GM23338 (cell line): ENCODE measurements around the gene TMPRSS9.

Experiments
- CREB1 ChIP-seq: fragments of 250-450 bp; sonication (Bioruptor Pico); IDR thresholded peaks from 2 replicates; pipeline ENCODE4 v1.5.0; 2020; ENCODE audit warnings: low read depth, mild to moderate bottlenecking, moderate library complexity
- EZH2 ChIP-seq: fragments of 200-600 bp; sonication (generic); IDR thresholded peaks from one replicate; pipeline ENCODE4 v1.8.0; 2017; ENCODE audit warnings: antibody characterized with exemption, mild to moderate bottlenecking, low read depth; ENCODE audit not compliant: unreplicated experiment
- EZH2phosphoT487 ChIP-seq: fragments of 200-600 bp; sonication (generic); IDR thresholded peaks from one replicate; pipeline ENCODE4 v1.8.1; 2018; ENCODE audit warnings: antibody characterized with exemption; ENCODE audit not compliant: unreplicated experiment
- JUNB ChIP-seq: IDR thresholded peaks from one replicate; pipeline ENCODE4 v1.6.1; 2016; ENCODE audit warnings: antibody characterized with exemption; ENCODE audit not compliant: unreplicated experiment
- POLR2AphosphoS5 ChIP-seq: IDR thresholded peaks from 2 replicates; pipeline ENCODE4 v1.6.1; 2016; ENCODE audit warnings: antibody characterized with exemption, low read depth
- STAT1 ChIP-seq: IDR thresholded peaks from one replicate; pipeline ENCODE4 v1.6.1; 2016; ENCODE audit warnings: antibody characterized with exemption; ENCODE audit not compliant: unreplicated experiment
- TF ChIP-seq, protein P1 (sequence below), 2 experiments: fragments of 200-600 bp in 1 of 2; sonication (generic) in 1 of 2; conservative IDR thresholded peaks; 2 replicates each; pipeline versions ENCODE4 v1.5.1 to v1.6.1; 2016 to 2017; ENCODE audit warnings: antibody characterized with exemption in 2 of 2, low read depth in 2 of 2, mild to moderate bottlenecking in 2 of 2, moderate library complexity in 1 of 2
- TF ChIP-seq, protein P2 (sequence below): IDR thresholded peaks from one replicate; pipeline ENCODE4 v1.6.1; 2018; ENCODE audit warnings: antibody characterized with exemption; ENCODE audit not compliant: unreplicated experiment

DNA sequence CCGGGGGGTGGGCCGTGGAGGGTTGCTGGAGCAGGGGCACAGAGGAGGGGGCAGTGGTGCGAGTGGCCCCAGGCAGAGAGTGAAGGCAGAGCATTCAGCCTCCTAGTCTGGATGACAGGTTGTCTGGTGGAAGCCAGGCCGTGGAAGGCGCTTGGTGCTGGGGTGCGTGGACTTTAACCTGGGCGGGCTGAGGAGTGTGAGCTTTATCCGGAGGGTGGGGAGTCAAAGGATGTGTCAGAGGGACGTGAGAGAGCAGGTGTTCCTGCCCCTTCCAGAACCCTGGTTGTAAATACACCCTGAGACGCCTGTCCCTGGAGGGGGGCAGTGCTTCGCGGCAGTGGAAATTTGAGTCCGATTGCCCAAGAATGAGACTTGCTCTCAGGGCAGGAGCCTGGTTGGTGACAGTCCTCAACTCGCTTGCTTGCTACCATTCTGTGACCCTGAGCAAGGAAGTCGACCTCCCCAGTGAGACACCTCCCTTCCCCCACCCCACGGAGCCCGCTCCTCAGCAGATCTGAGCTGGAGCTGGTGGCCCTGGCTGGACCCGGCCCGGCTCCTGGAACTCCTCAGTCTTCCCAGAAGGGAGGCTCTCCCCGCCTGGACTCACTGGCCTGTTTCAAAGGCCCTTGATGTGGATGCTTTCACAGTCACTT, 29.3 kb upstream of the TMPRSS9 start:
- TF ChIP-seq STAT1 (no peak), POLR2AphosphoS5 (no peak), EZH2 (no peak), CREB1 (CRISPR knock-in tag) (no peak), EZH2phosphoT487 (no peak), JUNB (no peak)
- TF ChIP-seq, protein P1, sequence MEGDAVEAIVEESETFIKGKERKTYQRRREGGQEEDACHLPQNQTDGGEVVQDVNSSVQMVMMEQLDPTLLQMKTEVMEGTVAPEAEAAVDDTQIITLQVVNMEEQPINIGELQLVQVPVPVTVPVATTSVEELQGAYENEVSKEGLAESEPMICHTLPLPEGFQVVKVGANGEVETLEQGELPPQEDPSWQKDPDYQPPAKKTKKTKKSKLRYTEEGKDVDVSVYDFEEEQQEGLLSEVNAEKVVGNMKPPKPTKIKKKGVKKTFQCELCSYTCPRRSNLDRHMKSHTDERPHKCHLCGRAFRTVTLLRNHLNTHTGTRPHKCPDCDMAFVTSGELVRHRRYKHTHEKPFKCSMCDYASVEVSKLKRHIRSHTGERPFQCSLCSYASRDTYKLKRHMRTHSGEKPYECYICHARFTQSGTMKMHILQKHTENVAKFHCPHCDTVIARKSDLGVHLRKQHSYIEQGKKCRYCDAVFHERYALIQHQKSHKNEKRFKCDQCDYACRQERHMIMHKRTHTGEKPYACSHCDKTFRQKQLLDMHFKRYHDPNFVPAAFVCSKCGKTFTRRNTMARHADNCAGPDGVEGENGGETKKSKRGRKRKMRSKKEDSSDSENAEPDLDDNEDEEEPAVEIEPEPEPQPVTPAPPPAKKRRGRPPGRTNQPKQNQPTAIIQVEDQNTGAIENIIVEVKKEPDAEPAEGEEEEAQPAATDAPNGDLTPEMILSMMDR (conservative IDR thresholded peaks at IDR 0.05; ENCODE audit: low read depth in 2 of 2): no peak
- TF ChIP-seq, protein P2, sequence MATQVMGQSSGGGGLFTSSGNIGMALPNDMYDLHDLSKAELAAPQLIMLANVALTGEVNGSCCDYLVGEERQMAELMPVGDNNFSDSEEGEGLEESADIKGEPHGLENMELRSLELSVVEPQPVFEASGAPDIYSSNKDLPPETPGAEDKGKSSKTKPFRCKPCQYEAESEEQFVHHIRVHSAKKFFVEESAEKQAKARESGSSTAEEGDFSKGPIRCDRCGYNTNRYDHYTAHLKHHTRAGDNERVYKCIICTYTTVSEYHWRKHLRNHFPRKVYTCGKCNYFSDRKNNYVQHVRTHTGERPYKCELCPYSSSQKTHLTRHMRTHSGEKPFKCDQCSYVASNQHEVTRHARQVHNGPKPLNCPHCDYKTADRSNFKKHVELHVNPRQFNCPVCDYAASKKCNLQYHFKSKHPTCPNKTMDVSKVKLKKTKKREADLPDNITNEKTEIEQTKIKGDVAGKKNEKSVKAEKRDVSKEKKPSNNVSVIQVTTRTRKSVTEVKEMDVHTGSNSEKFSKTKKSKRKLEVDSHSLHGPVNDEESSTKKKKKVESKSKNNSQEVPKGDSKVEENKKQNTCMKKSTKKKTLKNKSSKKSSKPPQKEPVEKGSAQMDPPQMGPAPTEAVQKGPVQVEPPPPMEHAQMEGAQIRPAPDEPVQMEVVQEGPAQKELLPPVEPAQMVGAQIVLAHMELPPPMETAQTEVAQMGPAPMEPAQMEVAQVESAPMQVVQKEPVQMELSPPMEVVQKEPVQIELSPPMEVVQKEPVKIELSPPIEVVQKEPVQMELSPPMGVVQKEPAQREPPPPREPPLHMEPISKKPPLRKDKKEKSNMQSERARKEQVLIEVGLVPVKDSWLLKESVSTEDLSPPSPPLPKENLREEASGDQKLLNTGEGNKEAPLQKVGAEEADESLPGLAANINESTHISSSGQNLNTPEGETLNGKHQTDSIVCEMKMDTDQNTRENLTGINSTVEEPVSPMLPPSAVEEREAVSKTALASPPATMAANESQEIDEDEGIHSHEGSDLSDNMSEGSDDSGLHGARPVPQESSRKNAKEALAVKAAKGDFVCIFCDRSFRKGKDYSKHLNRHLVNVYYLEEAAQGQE: no peak
